GM18526 (cell line): ENCODE results near the gene THADA.

Source experiments
- POLR2A ChIP-seq: IDR thresholded peaks from 3 replicates; pipeline ENCODE4 v1.6.1; 2011; ENCODE audit not compliant: insufficient read length; ENCODE audit errors: extremely low read depth

THADA gene

DNA sequence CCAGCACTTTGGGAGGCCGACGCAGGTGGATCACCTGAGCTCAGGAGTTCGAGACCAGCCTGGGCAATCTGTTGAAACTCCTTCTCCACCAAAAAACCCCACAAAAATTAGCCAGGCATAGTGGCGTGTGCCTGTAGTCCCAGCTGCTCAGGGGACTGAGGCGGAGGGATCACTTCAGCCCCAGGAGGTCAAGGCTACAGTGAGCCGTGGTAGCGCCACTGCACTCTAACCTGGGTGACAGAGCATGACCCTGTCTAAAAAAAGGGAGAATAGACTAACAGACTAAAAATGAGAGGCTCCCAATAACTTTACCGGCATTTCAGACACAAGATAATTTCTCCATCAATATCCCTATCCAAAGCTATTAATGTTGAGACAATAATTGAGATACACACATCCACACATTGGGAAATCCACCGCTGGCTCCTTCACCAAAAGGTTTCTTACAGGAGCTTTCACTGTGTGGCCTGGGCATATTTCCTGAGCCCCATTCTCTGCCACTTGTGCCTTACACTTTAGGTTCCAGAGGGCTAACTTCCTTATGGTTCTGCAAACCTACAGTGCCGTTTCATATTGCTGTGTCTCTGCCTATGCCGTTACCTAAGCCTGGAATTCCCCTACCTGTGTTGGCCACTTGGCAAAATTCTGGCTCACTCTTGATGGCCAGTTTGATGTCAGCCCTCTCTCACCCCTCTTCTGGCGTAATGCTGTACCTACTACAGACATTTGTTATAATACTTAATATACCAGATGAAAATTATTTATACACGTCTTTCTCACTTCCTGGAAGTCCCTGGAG, 253.7 kb downstream of the THADA start:
- no peak for TF ChIP-seq POLR2A

DNA sequence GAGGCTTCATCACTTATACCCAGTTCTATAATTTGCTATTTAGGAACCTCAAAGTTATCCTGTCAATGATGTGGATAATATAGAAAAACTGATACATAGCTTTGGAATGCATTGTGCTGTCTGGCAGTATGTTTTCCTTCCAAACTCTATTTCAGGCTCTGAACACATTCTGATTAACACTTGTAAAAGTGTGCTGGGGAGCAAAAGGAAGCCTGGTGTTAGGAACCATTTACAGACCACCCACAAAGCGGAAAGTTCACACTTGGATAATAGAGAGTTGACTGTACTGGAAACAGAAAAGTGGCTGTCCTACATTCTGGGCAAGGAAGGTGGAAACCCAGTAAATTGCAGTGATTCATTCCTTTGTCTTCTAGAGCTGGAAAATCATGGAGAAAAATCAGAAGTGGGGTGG, 254.9 kb downstream of the THADA start:
- no peak for TF ChIP-seq POLR2A

DNA sequence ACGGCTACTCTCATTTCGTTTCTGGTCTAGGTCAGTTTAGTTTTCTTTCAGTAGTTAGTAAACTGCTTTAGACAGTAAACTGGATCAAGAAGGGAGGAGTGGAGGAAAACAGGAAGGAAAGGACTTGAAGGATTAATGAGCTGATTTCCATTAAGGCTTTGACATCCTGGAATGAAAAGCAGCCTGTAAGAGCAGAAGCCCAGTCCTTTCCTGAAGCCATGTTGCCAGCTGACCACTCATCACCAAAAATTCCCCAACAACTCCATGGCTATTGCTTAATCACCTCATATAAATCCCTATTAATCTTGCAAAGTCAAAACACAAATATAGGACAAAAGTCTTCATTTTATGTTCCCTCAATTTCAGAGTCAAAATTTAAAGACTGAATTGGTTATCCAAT, 255.8 kb downstream of the THADA start:
- no peak for TF ChIP-seq POLR2A

DNA sequence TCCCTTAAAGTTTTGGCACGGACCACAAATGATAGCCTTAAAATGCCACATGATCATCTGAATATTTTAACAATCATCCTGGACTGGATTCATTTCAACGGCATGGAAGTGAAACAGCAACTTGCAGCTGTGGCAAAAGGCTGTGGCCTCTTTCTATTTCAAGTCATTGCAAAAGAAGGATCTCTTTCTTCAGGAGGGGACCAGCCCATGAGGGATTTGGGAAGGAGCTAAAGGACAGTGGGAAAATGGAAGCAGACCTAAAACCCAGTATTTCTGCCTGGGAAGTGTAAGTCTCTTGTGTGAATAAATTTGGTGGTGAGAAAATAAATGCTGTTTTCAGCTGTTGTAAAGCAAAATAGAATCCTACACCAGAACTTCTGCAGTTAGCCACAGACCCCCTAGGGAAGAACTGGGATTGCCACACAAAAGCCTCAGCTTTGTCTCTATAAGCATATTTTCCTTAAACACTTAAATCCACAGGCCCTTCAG, 262.1 kb downstream of the THADA start:
- TF ChIP-seq POLR2A = no peak

DNA sequence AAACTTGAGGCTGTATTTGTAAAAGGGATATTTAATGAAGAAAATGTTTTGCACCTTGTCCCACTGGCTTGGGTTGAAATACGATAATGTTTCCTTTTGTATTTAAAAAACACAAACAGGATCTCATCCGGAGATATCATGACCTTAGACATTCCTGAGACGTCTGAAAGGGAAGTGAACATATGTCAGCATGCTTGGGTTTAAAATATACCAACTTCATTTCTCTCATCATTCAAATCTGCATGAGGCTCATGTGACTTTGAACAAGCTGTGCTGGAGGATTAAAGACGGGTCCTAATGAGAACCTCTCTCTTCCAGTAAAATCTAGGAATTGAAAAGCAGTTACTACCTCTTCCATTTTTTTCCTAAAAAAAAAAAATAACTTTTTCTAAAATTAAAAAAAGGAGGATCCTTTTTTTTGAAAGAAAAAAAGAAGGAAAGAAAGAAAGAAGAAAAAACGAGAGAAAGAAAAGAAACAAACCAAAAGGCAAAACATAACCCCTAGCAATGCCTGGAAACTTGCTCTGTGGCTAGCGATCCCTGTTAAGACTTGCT, 262.7 kb downstream of the THADA start:
- TF ChIP-seq POLR2A = no peak

DNA sequence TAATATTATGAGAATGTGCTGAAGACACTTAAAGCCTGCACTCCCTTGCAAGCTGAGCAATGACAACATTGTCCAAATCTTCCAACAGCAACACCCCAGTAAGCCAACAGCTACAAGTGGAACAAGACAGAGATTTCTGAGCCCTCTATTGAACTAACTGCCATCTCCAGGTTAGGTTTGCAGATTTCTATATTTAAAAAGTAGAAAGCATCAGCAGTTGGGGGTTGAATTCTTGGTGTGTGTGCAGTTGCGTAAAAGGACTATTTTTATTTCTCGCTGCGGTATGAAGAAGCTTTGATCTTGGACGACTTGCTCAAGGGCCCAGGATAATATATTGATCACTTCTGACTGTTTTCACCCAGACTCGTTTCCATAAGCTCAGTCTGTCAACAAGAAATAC, 263.2 kb downstream of the THADA start:
- no peak for TF ChIP-seq POLR2A

DNA sequence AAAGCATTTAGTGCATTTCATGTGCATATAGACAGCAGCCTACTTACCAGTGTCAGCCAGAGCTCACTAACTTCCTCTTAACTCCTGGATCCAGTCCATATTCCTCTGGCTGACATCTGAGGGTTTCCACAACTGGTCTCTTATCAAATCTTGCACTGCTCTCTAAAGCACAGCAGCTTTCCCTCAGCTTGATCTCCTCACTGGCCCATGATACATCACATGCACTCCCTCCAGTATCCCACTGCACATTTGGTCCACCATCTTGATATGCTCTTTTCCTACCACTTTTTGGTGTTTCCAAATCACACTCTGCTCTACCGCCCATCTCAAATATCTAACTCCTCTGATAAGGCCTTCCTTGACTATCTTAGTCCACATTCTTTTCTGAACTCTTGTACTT, 264.4 kb downstream of the THADA start:
- TF ChIP-seq POLR2A = no peak

DNA sequence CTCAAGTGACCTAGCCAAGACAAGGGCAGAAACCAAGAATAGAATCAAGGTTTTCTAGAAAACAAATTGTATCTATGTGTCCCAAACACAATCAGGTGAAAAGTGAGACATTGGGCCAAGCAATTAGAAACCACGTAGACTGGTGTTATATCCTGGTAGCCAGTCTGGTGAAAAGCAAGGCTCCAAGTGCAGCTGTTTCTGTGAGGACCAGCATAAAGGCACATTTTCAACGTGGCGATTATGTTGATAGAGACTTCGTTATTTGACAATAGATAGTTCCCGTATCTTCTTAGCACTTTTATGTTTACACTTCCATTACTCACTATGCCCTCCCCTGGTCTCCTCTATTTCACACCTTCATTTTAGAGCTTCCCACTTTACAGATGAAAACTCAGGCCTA, 266.2 kb downstream of the THADA start:
- no peak for TF ChIP-seq POLR2A

DNA sequence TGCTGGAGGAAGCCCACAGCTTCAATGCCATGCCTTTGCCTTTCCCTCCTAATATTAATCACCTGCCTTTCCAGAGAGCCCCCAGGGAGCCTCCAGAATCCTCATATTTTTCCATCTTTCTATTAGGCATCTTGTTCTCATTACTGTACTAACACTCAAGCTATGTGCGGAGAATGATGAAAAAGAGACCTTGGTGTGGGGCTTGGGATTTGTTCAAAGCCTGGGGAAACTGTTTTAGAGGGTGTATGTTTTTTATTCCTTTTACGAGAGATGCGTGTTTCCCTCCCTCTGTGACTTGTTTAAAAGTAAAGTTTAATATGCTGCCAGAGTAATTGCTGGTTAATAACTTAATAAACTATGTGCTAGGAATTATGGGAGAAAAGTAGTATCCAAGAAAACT, 267.0 kb downstream of the THADA start:
- no peak for TF ChIP-seq POLR2A

DNA sequence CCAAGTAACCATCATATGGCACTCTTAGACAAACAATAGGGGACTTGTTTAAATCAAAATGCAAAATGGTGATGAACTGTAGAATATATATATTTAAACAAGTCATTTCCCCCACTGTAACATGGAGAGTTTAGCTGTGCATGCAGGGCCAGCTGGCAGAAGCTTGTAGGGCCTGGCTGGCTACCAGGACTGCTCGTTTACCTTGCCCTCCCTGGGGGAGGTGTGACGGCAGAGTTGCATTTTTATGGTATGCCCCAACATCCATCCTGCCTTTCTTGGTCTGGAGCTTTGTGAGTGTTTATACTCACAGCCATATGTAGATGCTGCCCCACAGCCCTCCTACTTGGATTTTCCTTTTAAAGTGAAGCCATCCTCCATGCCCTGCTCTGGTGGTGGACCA, 267.7 kb downstream of the THADA start:
- TF ChIP-seq POLR2A = no peak

DNA sequence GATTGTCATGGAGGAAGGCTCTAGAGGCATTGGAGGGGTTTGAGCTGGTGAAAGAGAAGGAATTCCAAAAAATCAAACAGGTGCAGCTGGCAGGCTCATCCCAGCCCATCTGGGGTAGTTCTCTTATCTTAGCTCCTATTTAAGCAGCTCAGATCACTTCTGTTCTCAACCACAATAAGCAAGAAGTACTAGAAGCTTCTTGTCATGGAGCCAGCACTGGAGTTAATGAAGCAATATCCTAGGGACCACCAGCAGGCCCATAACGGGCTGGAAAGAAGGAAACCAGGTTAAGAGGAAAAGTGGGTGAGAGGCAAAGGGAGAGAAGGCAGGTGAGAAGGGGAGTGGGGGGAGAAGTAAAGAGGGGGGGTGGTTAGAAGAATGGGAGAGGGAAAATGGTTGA, 268.7 kb downstream of the THADA start:
- no peak for TF ChIP-seq POLR2A

DNA sequence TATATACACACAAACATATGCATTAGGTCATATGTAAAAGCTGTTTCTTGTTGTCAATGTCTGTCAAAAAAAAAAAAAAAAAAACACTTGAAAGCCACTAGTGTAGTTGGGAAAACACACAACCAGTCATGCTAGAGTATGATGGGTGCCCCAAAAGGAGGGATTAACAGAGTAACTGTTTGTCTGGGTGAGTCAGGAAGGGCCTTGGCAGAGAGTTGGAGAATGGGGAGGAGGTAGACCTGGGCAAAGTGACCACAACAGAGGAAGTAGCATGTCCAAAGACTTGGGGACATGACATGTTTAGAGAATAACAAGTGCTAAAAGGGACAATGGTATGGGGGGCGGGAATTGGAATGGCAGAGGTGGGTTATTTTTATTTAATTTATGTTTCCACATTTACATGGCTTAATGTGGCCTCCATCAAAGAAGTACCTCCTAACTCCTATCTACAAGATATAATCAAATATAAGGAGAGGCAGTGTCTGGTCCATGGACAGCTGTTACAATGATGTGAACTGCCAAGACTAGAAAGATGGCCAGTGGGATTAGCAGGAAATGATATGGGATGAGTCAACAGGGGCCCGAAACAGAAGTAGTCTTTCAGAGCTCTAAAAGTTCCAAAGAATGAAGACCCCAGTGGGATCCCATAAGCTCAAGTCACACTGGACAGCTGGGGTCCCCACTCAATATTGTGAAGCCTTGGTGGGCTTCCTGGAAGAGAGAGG, 269.6 kb downstream of the THADA start:
- TF ChIP-seq POLR2A = no peak

DNA sequence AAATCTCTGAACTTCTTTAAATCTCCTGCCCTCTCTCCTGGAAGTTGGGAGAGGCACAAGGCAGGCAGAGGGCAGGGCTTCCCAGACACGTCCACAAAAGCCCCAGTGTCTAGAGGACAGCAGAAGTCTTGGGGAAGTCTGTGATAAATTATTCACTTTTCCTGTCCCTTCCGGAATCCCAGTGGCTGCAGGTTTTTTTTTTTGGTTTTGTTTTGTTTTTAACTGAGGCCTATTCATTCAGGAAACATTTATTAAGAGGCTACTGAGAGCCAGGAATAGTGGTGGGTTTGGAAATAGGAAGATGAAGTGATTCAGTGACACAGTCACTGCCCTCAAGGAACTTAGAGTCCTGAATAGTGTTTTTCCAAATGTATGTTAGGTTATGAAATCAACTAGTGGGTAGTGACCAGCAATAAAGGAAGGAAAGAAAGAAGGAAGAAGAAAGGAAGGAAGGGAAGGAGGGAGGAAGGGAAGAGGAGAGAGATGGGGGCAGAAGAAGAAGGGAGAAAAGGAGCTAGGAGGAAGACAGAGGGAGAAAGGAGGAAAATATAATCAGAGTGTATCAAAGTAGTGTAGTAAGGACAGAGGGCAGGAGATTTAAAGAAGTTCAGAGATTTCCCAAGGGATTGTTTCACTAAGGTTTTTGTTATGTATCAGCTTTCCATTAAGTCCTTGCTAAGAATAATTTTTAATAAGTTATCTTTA, 270.6 kb downstream of the THADA start:
- TF ChIP-seq POLR2A = no peak

DNA sequence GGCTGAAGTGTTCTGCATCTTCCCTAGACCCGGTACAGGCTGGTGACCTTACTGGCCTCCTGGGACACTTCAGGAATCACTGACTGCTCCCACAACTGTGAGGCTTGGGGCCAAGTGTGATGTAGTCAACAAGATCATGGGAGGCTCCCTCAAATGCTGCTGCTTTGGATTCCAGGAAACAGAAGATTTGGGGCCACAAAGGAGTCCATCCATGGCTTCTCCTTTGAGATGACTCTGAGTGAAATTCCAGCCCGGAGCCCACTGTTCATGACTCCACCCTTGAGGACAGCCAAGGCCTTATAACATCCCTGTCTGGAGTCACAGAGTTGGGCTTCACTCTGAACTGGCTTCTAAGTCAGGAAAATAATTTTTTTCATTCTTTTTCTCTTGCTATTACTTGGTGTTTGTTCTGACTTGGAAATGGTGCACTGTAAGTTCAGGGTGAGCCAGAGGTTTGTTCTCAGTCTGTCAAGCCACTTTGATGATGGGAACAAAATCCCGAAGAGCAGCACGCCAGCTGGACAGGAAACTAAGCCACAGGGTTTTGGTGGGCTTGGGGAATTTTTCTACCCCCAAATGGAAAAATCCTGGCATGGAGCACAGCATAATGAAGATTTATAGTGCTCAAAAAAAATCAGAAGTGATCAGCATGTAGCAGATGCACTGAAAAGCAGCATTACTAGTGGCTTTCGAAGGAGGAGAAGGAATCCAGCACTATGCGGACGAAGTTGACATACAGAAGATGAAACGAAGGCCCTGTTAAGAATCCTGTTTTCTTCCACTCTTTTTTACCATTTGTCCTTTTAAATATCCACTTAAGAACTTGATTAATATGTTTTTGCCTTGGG, 271.4 kb downstream of the THADA start:
- TF ChIP-seq POLR2A = no peak

DNA sequence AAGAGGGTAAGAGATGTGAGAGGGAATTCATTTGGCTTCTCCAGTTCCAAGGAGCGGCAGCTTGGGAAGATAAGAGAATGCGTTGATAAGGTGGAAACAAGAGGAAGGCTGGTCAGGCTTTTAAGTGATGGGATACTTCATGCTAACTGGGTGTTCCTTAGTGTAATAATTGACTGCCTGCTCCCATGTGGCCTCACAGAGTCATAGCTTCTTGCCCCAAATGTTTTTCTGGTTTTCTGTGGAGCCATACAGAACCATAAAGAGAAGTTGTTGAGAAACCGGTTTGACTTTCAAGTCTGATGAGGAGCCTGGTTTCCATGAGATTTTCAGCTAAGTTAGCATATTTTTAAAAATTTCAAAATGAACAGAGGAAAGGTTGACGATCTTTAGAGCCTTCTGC, 272.0 kb downstream of the THADA start:
- TF ChIP-seq POLR2A = no peak
